IPS DF 6.9 (cell line): ENCODE data around the gene POLR1A.

ENCODE experiments used
- DNase-seq: peaks from one replicate; pipeline ENCODE4 v3.0.0-alpha.2; 2013; ENCODE audit warnings: low read depth, low spot score
- H3K27ac ChIP-seq: one replicate; pipeline ENCODE4 v1.5.1; 2013; ENCODE audit warnings: low read length, control low read depth
- H3K27me3 ChIP-seq: 2 replicates; pipeline ENCODE4 v1.6.1; 2013; ENCODE audit warnings: mild to moderate bottlenecking, low read length; ENCODE audit not compliant: control insufficient read depth, insufficient read depth
- H3K36me3 ChIP-seq: 2 replicates; pipeline ENCODE4 v1.6.1; 2013; ENCODE audit warnings: low read length; ENCODE audit not compliant: control insufficient read depth, insufficient read depth
- H3K4me1 ChIP-seq: 2 replicates; pipeline ENCODE4 v1.6.1; 2013; ENCODE audit warnings: low read length; ENCODE audit not compliant: control insufficient read depth, insufficient read depth
- H3K4me3 ChIP-seq: 2 replicates; pipeline ENCODE4 v1.5.1; 2013; ENCODE audit warnings: mild to moderate bottlenecking, low read length
- H3K9me3 ChIP-seq: 2 replicates; pipeline ENCODE4 v1.6.1; 2013; ENCODE audit warnings: low read length, inconsistent platforms; ENCODE audit not compliant: control insufficient read depth, insufficient read depth
- WGBS: extraction: QIAGEN DNeasy Blood & Tissue Kit; methylation state at CpG from one replicate; pipeline ENCODE4 v1.1.7; 2013; ENCODE audit warnings: mixed read lengths, missing lambda C conversion rate; ENCODE audit not compliant: insufficient read length, insufficient coverage; 5-methylcytosine and 5-hydroxymethylcytosine counted together

POLR1A gene

GRCh38 chr2:86038291-86039081 lies 67.2 kb downstream of the POLR1A start:
- Histone ChIP-seq H3K27me3 (no peaks in the 10 kb centered on the region), H3K4me1 (no peaks in the 10 kb centered on the region), H3K27ac (no peak overlapping the region), H3K9me3 (no peaks in the 10 kb centered on the region), H3K36me3 (peaks cover 56% of the 10 kb centered on the region), H3K4me3 (no peak overlapping the region)
- no CpG with 5 or more reads among the region's 12 CpGs for WGBS
- no peak for DNase-seq

GRCh38 chr2:86037795-86038192 lies 67.9 kb downstream of the POLR1A start:
- H3K36me3 ChIP-seq, result peaks cover 60% of the 10 kb centered on the region
- no peaks in the 10 kb centered on the region for H3K4me1 ChIP-seq
- H3K9me3 ChIP-seq, result no peaks in the 10 kb centered on the region
- no peaks in the 10 kb centered on the region for H3K27me3 ChIP-seq
- WGBS, result no CpG with 5 or more reads among the region's 7 CpGs
- H3K27ac ChIP-seq, result no peak overlapping the region
- no peak for DNase-seq
- no peak overlapping the region for H3K4me3 ChIP-seq

GRCh38 chr2:86037141-86037794 lies 68.4 kb downstream of the POLR1A start:
- Histone ChIP-seq H3K4me1 (no peaks in the 10 kb centered on the region), H3K27me3 (no peaks in the 10 kb centered on the region), H3K4me3 (no peak overlapping the region), H3K27ac (no peak overlapping the region), H3K36me3 (peaks cover 60% of the 10 kb centered on the region), H3K9me3 (no peaks in the 10 kb centered on the region)
- WGBS, result no CpG with 5 or more reads among the region's 12 CpGs
- no peak for DNase-seq

- Histone ChIP-seq H3K27ac (no peak overlapping the region), H3K4me1 (no peaks in the 10 kb centered on the region), H3K36me3 (peaks cover 58% of the 10 kb centered on the region), H3K4me3 (no peak overlapping the region), H3K27me3 (no peaks in the 10 kb centered on the region), H3K9me3 (no peaks in the 10 kb centered on the region)
- no peak for DNase-seq
- no CpG with 5 or more reads among the region's 7 CpGs for WGBS
Measured at GRCh38 chr2:86036669-86037138, 69.0 kb downstream of the POLR1A start.

GRCh38 chr2:86035883-86036668 lies 69.6 kb downstream of the POLR1A start:
- Histone ChIP-seq H3K36me3 (peaks cover 59% of the 10 kb centered on the region), H3K4me3 (no peak overlapping the region), H3K9me3 (no peaks in the 10 kb centered on the region), H3K27me3 (no peaks in the 10 kb centered on the region), H3K27ac (no peak overlapping the region), H3K4me1 (no peaks in the 10 kb centered on the region)
- WGBS, result no CpG with 5 or more reads among the region's 10 CpGs
- DNase-seq, result no peak

GRCh38 chr2:86035376-86035882 lies 70.3 kb downstream of the POLR1A start:
- Histone ChIP-seq H3K4me3 (no peak overlapping the region), H3K36me3 (peaks cover 62% of the 10 kb centered on the region), H3K4me1 (no peaks in the 10 kb centered on the region), H3K9me3 (no peaks in the 10 kb centered on the region), H3K27ac (no peak overlapping the region), H3K27me3 (no peaks in the 10 kb centered on the region)
- no CpG with 5 or more reads among the region's 7 CpGs for WGBS
- no peak for DNase-seq

- Histone ChIP-seq H3K4me1 (no peaks in the 10 kb centered on the region), H3K4me3 (no peak overlapping the region), H3K27me3 (no peaks in the 10 kb centered on the region), H3K9me3 (no peaks in the 10 kb centered on the region), H3K27ac (no peak overlapping the region), H3K36me3 (peaks cover 56% of the 10 kb centered on the region)
- no CpG with 5 or more reads among the region's 20 CpGs for WGBS
- no peak for DNase-seq
Measured at GRCh38 chr2:86033751-86034692, 71.7 kb downstream of the POLR1A start.

GRCh38 chr2:86032861-86033595 lies 72.7 kb downstream of the POLR1A start:
- Histone ChIP-seq H3K27me3 (no peaks in the 10 kb centered on the region), H3K4me3 (no peak overlapping the region), H3K9me3 (no peaks in the 10 kb centered on the region), H3K36me3 (peaks cover 54% of the 10 kb centered on the region), H3K27ac (no peak overlapping the region), H3K4me1 (no peaks in the 10 kb centered on the region)
- no peak for DNase-seq
- no CpG with 5 or more reads among the region's 11 CpGs for WGBS

GRCh38 chr2:86031606-86032005 lies 74.1 kb downstream of the POLR1A start:
- H3K27ac ChIP-seq, result no peak overlapping the region

More at GRCh38 chr2:86031606-86032005, 74.1 kb downstream of the POLR1A start:
- Histone ChIP-seq H3K4me1 (no peaks in the 10 kb centered on the region), H3K4me3 (no peak overlapping the region), H3K9me3 (no peaks in the 10 kb centered on the region), H3K36me3 (peaks cover 61% of the 10 kb centered on the region), H3K27me3 (no peaks in the 10 kb centered on the region)
- DNase-seq, result no peak
- no CpG with 5 or more reads among the region's 4 CpGs for WGBS
